Measurements from ENCODE around the gene UTS2R.
"Not testable (repeated sequence)": the region's sequence is repeated elsewhere in the genome, so short reads cannot be mapped to it uniquely, and the experiment has no call there.

Gene UTS2R

DNA sequence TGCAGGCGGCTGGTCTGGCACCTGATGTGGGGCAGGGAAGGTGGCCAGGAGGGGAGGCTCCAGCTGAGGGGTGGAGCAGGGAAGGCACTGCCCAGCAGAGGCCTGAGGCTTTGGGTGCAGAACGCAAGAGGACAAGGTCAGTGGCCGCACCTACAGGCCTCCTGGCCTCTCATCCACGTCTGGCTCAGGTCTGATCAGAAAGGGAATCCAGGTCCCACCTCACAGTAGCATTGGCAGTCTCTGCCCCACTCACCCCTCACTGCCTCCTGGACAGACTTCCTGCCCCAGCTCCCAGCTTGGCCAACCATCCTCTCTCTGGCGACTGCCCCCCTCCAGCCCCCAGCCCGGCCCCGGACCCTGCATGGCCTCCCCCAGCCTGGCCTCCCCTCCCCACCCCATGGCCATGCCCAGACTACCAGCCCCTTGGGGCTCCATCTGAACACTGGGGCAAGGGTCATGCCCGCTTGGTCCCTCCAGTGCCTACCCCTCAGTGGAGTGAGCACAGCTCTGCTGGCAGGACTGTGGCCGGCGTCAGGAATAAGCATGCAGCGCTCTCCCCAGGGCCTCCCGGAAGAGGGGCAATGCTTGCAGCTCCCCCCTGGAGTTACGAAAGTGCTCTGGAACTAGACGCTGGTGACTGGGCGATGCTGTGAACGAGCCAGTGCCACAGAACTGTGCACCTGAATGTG lies 4.6 kb downstream of the UTS2R start:
- no peak for DNase-seq

DNA sequence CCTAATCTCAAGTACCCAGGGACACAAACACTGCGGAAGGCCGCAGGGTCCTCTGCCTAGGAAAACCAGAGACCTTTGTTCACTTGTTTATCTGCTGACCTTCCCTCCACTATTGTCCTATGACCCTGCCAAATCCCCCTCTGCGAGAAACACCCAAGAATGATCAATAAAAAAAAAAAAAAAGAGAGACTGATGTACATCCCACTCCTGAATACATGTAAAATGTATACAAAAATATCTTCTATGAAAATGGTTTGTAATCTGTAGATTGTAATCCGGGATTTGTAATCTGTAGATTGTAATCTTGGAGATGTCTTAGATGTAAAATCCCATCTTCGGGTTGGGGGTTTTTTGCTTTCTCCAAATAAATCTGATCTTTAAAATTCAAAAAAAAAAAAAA lies 5.7 kb downstream of the UTS2R start:
- DNase-seq, result not testable (repeated sequence)

DNA sequence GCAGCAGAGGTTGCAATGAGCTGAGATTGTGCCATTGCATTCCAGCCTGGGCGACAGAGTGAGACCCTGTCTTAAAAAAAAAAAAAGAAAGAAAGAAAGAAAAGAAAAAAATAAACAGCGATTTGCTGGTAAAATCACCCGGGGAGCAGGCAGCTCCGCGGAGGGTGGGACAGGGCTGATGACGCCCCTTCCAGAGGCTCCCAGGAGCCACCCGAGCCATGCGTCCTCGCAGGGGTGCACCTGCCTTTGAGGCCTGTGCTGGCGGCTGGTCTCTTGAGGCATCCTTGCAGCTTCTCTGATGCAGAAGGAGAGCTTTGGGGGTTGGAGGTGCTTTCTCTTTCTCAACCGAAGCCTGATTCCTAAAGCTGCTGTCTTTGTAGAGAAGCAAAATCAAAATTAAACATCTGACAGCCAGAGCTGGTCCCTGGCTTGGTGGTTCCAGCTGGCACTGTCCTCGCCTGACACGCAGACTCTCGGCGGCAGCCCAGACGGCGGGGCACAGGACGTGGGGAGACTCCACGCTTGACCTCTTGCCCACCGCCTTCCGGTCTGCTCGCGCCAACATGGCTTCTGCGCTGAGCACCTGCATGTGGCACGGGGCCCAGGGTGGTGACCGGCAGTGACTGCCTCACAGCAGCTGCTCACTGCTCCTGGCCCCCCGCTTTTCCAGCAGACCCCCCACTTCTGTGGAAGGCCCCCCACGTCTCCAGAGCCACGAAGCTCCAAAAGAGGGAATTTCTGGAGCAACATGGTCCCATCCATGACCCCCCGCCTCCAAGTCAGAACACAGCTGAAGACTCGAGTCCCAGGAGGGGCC lies 6.6 kb downstream of the UTS2R start:
- DNase-seq, result no peak

DNA sequence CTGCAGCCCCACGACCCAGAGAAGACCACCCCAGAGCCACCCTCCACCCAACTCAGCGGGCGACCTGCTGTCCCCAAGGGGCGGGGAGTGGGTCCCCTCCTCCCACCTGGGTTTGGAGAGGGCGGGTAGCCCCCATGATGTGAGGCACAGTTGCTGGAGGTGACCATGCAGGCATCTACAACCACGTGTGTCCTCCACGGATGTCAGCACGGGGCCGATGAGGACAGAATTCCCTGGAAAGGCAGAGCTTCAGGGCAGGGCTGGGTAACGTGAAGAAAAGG lies 7.1 kb downstream of the UTS2R start:
- no peak for DNase-seq

DNA sequence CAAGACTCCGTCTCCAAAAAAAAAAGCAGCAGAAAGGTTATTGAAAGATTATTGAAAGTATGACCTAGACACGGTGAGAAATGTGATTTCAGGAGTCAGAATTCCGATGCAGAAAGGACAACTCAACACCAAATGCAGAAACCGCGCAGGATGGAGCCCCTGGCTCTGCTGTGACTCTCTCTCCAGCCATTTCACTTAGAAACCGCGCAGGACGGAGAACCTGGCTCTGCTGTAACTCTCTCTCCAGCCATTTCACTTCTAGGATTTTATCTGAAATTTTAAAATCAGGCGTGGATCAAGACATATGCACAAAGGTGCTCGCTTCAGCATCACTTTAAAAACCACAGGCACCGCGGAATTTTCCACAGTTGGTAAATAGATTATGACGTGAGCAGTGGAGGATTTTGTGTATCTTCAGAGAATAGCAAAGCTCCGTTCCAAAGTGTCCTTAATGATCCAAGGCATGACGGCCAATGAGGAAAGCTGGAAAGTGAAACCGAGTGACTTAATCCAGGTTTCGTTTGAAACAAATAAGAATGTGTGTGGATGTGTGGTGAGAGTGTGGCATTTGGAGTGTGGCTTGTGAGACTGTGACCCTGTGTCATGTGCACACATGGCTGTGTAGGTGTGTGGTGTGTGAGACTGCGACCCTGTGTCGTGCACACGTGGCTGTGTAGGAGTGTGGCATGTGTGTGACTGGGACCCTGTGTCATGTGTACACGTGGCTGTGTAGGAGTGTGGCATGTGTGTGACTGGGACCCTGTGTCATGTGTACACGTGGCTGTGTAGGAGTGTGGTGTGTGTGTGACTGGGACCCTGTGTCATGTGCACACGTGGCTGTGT lies 9.5 kb downstream of the UTS2R start:
- peak; percentile 40 for DNase-seq

DNA sequence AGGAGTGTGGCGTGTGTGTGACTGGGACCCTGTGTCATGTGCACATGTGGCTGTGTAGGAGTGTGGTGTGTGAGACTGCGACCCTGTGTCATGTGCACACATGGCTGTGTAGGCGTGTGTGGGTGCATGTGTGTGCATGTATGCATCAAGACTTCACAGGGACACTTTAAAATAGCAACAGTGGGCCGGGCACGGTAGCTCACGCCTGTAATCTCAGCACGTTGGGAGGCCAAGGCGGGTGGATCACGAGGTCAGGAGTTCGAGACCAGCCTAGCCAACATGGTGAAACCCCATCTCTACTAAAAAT lies 10.1 kb downstream of the UTS2R start:
- DNase-seq, result not testable (repeated sequence)

DNA sequence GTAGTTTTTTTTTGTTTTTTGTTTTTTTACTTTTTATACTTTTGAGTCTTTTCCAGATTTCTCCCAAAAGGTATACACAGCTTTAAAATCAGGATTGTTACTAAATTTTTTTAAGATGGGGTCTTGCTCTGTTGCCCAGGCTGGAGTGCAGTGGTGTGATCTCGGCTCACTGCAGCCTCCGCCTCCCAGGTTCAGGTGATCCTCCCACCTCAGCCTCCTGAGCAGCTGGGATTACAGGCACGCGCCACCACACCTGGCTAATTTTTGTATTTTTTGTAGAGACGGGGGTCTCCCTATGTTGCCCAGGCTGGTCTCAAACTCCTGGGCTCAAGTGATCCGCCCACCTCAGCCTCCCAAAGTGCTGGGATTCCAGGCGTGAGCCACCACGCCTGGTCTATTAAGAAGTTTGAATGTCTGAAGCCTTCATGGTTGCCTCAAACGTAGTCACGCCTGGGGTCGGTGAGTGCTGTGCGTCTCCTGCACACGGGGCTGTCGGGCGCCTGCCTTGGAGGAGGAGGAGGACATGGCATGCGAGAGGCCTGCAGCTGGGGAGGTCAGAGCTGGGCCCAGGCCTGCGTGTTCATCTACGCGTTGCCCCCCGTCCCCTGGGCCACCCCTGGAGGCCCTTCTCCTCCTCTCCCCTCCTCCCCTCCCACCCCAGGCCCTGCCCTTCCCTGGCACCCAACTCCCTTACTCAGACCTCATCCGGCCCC lies 10.8 kb downstream of the UTS2R start:
- DNase-seq, result not testable (repeated sequence)

DNA sequence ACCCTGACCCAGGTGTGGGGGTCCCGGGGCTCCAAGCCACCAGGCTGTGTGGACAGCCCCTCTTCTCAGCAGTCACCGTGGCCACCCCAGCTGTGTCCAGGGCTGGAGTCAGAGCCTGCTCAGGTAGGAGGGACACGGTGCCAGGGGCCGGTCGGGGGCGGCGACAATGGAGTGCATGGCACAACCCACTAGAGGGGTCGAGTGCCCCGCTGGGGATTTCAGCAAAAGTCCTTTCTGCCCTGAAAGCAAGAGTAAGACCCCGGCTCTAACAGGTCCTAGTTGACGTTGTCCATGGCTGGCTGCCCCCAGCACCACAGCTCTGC lies 11.3 kb downstream of the UTS2R start:
- DNase-seq, result no peak

DNA sequence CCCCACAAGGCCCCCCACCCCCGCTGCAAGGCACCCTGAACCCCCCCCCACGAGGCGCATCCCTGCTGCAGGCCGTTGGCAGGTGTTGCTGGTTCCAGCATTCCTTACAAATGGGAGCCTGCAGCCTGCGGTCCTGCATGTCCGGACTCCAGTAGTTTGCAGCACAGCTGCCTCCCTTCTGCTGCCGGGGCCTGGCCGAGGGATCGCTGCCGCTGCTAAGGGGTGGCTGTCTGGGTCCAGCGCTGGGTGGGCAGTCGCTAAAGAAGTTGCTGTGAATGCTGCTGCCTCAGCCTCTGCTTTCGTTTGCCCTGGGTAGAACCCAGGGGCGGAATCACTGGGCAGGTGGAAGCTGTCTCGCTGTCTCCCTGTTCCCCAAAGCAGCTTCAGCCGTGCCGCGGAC lies 11.8 kb downstream of the UTS2R start:
- no peak for DNase-seq

DNA sequence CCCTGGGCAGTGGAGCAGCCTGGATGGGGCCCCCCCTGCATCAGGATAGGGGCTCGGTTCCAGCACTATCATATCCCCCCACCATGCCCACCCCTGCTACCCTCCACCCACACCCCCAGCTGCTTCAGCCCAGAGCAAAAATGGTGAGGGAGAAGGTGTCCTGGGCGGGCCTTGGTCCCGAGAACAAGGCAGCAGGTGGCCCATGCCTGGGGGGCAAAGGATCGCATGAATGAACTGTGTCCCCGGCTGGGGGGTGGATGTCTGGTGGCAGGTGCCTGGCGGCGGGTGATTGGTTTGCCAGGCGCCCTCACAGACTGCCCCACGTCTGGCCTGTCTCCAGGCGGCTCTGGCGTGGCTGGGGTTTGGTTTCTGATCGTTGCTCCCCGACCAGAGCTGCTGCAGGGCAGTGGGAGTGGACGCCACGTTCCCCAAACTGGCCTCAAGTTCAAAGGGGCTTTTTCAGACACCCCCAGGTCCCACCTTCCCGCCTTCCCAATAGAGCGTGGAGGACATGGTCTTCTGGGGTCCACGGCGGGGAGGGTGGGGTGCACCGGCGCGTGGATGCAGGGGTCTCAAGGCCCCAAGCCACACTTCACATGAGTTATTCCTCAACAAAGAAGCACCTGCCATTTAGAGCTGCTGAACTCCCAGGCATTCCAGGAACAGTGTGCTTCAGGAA lies 12.6 kb downstream of the UTS2R start:
- DNase-seq, result no peak

DNA sequence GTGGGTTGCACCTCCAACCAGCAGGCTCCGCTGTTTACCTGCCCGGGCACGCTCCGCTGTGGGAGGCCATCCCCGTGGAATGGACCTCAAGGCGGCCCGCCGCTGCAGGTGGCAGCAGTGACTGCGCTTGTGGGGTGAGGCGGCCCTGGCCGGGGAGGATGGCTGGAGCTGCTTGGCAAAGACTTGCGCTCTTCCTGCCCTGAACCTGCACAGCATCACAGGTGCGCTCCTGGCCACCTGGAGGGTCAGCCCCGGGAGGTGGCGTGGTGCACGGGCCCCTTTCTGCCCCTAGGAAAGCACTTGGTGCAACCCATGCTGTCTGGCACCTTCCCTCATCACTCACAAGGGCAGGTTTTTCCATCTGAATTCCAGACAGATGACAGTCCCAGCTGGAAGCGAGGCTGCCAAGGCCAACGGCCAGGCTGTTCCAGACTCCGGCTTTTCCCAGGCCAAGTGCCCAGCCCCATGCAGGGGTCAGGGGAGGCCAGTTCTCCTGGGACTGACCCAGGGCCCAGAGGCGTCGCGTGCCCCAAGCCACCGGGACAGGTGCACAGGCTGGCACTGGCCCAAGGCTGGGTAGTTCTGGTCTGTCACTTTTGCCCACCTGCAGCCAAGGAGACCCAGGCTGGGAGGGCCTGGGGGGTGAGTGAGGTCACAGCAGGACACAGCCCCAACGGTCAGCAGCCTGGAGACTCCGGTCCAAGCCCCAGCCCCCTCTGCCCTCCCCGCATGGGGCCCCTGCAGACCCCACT lies 13.3 kb downstream of the UTS2R start:
- DNase-seq, result no peak

DNA sequence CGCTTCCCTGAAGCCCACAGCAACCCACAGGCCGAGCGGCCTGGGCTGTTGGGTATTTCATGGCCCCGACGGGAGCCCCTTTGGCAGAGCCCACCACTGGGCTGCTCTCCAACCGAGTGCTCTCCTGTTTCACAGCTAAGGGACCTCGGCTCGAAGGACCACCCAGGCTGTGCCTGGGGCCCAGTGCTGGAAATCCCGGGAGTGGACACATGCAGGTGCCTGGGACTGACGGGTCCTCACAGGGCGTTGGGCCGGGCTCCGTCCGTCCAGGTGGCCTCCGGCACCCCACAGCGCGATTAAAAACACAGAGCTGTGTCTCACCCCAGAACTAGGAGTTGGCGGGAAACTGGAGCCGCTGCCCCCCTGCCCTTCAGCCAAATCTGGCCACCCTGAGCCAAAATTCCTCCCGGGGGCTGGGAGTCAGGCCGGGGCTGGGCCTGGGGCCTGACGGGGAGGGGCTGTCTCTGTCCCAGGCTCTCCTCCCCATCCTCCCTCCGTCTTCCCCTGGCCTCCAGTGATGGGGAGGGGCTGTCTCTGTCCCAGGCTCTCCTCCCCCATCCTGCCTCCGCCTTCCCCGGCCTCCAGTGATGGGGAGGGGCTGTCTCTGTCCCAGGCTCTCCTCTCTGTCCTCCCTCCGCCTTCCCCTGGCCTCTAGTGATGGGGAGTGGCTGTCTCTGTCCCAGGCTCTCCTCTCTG lies 14.1 kb downstream of the UTS2R start:
- no peak for DNase-seq

DNA sequence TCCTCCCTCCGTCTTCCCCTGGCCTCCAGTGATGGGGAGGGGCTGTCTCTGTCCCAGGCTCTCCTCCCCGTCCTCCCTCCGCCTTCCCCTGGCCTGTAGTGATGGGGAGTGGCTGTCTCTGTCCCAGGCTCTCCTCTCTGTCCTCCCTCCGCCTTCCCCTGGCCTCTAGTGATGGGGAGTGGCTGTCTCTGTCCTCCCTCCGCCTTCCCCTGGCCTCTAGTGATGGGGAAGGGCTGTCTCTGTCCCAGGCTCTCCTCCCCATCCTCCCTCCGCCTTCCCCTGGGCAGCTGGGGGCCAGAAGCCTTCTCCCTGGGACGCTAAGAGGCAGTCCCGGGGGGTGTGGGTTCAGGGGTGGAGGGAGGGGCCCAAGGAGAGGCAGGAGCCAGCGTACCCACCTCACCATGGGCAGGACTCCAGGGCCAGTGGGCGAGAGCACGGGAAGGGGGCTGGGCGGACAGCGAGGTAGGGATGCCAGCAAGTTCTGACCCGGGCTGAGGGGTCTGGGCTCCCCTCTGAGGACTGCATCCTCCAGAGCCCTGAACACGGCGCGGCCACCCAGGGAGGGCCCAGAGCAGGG lies 14.8 kb downstream of the UTS2R start:
- DNase-seq, result no peak

DNA sequence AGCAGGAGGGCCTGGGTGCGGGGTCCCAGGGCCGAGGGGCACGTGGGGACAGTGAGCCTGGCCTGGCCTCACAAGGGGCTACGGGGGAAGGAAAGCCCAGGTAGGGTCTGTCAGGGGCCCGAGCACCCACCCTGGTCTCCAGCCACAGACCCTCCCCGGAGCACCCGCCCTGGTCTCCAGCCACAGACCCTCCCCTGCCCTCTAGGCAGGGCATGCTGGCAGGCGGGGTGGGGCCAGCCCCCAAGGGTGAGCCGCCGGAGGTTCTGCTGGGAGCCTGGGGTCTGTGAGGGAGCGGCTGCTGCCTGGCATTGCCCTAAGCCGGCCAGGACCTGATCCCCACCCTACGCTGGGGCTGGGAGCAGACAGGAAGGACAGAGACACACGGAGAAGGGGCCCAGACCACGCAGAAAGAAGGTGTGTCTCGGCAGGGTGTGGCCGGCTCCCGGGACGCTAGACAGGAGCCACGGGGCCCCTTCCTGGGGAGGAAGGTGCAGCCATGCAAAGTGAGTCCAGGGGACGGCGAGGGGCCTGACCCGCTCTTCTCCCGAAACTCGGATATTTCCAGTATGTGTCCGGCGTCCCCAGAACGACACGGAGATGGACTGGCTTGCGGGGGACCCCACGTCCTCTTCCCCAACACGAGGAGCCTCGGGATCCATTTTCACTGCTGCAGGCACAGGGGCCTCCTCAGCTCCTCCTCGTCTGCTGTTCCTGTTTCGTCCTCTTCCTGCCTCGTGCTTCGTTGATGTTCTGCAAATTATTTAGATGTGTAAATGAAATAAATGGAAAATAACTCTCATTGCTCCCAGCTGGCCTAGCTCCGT lies 15.5 kb downstream of the UTS2R start:
- no peak for DNase-seq

DNA sequence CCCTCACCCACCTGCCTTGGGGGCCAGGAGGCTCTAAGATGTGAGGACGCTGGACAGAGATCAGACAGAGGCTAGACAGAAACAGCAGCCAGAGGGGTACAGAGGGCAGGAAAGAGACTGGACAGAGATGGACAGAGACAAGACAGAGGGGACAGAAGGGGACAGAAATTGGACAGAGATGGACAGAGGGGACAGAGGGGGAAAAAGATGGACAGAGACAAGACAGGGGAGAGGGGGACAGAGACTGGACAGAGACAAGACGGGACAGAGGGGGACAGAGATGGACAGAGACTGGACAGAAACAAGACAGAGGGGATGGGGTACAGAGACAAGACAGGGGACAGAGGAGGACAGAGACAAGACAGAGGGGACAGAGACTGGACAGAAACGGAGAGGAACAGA lies 16.1 kb downstream of the UTS2R start:
- no peak for DNase-seq

DNA sequence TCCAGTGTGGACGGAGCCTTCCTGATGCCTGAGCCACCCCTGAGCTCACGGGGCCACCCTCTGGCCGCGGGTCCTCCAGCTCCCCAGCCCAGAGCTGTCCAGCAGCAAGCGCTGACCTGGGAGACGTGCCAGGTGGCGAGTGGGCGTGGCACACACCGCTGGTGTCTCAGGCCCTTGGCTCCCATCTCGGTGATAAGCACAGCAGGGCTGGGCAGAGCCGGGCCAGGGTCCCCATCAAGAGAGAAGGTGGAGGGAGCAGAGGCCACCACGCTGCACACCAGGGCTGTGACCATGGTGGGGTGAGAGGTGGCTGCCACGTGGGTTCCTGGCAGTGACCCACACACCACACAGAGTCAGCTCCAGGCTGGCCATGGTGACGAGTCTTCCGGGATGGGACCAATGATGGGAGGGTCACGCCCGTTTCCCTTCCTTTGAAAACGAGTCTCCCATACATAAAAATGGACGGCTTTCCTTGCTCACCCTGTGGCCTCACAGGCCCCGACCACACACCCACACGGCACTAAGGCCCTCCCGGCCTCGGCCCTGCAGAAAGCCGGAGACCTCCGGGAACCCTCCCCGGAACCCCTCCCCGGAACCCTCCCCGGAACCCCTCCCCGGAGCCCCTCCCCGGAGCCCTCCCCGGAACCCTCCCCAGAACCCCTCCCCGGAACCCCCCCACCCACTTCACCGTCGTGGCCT lies 16.8 kb downstream of the UTS2R start:
- DNase-seq, result no peak

DNA sequence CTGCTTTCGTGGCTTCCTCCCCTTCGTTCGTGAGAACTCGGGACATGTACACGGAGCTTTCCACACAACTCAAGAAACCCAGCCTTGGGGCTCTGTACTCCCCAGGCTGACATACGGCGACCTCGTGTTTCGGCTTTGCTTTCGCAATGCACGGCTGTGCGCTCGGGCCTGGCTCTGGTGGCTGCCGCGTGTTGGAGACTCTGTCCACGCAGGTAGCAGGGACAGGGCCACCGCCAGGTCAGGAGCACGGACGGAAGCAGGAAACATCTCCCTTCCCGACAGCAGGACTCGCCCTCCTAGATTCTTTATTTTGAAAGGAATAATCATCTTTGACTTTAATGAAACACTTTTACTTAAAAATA lies 17.3 kb downstream of the UTS2R start:
- no peak for DNase-seq

DNA sequence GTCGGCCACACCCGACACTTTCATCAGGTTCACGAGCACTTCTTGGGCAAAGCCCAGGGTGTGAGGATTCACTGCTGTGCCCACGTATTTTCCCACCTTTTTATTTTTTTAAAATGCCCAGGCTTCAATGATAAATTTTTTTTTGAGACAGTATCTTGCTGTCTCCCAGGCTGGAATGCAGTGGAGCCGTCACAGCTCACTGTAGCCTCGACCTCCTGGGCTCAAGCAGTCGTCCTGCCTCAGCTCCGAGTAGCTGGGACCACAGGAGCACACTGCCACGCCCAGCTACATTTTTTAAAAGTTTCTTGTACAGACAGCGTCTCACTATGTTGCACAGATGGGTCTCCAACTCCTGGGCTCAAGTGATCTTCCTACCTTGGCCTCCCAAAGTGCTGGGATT lies 17.8 kb downstream of the UTS2R start:
- no peak for DNase-seq

DNA sequence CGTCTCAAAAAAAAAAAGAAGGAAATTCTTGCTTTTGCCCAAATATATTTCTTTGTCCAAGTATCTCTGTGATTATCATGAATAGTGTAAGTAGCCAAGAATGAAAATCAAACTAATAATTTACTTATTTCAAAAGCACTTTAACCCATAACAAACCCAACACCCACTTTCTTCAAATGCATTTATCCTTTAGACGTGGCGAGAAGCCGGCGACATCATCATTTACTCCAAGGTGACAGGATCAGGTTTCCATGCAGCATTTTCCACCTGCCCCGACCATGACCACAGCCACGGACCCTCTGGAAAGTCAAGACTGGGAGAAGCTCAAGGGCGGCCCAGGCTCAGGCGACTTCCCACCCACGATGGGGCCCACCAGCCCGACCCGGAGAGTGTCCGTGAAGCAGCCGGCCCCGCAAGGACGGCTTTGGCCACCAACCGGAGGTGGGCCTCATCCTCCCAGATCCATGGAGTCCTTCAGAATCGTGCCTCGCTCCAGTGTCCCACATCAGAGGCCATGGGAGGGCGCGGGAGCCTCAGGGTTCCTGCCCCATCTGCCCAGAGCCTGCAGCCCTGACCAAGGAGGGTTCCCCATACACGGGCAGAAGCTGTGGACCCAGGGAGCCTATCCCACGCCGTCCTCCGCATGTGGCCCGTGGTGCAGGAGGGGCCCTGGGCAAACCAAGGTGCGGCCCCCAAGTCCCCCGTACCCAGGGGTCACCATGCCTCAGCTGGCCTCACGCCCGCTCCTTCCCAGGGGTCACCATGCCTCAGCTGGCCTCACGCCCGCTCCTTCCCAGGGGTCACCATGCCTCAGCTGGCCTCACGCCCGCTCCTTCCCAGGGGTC lies 18.7 kb downstream of the UTS2R start:
- no peak for DNase-seq

Data from suppressor macrophage treated with lipopolysaccharide for 4 hours (primary cell).